ENCODE data around the gene ERICH3.

GRCh38 chr1:74679811-74680210, 6.2 kb upstream of the ERICH3 start:
- no peak for TF ChIP-seq CTCF (conservative IDR thresholded peaks at IDR 0.05; ENCODE audit: low read length)
- TF ChIP-seq EZH2phosphoT487 (IDR thresholded peaks at IDR 0.05; ENCODE audit: borderline replicate concordance): no peak

Measured in Loucy (cell line).